Neutrophil (primary cell): ENCODE measurements around the gene TAF1.
"Not testable (repeated sequence)": the region's sequence is repeated elsewhere in the genome, so short reads cannot be mapped to it uniquely, and the experiment has no call there.

ENCODE experiments used
- H3K27ac ChIP-seq: fragments of 200-600 bp; sonication (generic); 2 replicates; pipeline ENCODE4 v1.5.1; 2016; ENCODE audit warnings: mild to moderate bottlenecking, moderate library complexity
- H3K27me3 ChIP-seq: fragments of 200-600 bp; sonication (generic); 2 replicates; pipeline ENCODE4 v1.6.0; 2016; ENCODE audit warnings: mild to moderate bottlenecking
- H3K36me3 ChIP-seq: fragments of 200-600 bp; sonication (generic); 2 replicates; pipeline ENCODE4 v1.5.1; 2017
- H3K4me1 ChIP-seq, 2 experiments: fragments of 200-600 bp in 1 of 2; sonication (generic) in 1 of 2; 1 replicate in 1 of 2; 2 replicates in 1 of 2; pipeline versions ENCODE4 v1.5.1 to v1.6.1; 2013 to 2016; ENCODE audit warnings: low read depth in 1 of 2, low read length in 1 of 2, mild to moderate bottlenecking in 1 of 2, moderate library complexity in 1 of 2; ENCODE audit not compliant: control insufficient read depth in 1 of 2, insufficient read depth in 1 of 2
- H3K4me3 ChIP-seq, 2 experiments: fragments of 200-600 bp in 1 of 2; sonication (generic) in 1 of 2; 1 replicate in 1 of 2; 2 replicates in 1 of 2; pipeline ENCODE4 v1.5.1; 2013 to 2016; ENCODE audit warnings: low read depth in 1 of 2, low read length in 1 of 2, mild to moderate bottlenecking in 1 of 2, moderate library complexity in 1 of 2
- H3K9me3 ChIP-seq: fragments of 200-600 bp; sonication (generic); 2 replicates; pipeline ENCODE4 v1.5.1; 2016
- CTCF ChIP-seq: fragments of 200-600 bp; sonication (generic); IDR thresholded peaks from 2 replicates; pipeline ENCODE4 v1.5.1; 2016; ENCODE audit warnings: antibody characterized with exemption

Gene TAF1

GRCh38 chrX:71378732-71379131, 12.6 kb downstream of the TAF1 start:
- Histone ChIP-seq H3K4me1 (no peaks in the 10 kb centered on the region), H3K27ac (no peak overlapping the region), H3K4me3 (no peak overlapping the region), H3K9me3 (no peaks in the 10 kb centered on the region), H3K27me3 (no peaks in the 10 kb centered on the region), H3K36me3 (peaks cover 93% of the 10 kb centered on the region)
- no peak for TF ChIP-seq CTCF

GRCh38 chrX:71391725-71392124, 25.6 kb downstream of the TAF1 start:
- not testable (repeated sequence) for H3K4me1 ChIP-seq, H3K27me3 ChIP-seq, H3K9me3 ChIP-seq, H3K4me3 ChIP-seq, H3K27ac ChIP-seq
- H3K36me3 ChIP-seq = peaks cover 91% of the 10 kb centered on the region

GRCh38 chrX:71393919-71394318, 27.8 kb downstream of the TAF1 start:
- H3K4me1 ChIP-seq = no peaks in the 10 kb centered on the region
- peaks cover 94% of the 10 kb centered on the region for H3K36me3 ChIP-seq
- H3K9me3 ChIP-seq = no peaks in the 10 kb centered on the region
- H3K27me3 ChIP-seq = no peaks in the 10 kb centered on the region
- H3K4me3 ChIP-seq = no peak overlapping the region
- TF ChIP-seq CTCF = no peak
- no peak overlapping the region for H3K27ac ChIP-seq

- H3K9me3 ChIP-seq = no peaks in the 10 kb centered on the region
- no peak overlapping the region for H3K27ac ChIP-seq
- TF ChIP-seq CTCF = no peak
- H3K27me3 ChIP-seq = no peaks in the 10 kb centered on the region
- H3K36me3 ChIP-seq = peaks cover 94% of the 10 kb centered on the region
- H3K4me3 ChIP-seq = no peak overlapping the region
- no peaks in the 10 kb centered on the region for H3K4me1 ChIP-seq
These were observed 30.4 kb downstream of the TAF1 start for GRCh38 chrX:71396576-71396975.

- no peak overlapping the region for H3K4me3 ChIP-seq
- peaks cover 68% of the 10 kb centered on the region for H3K36me3 ChIP-seq
- no peaks in the 10 kb centered on the region for H3K4me1 ChIP-seq
- H3K27me3 ChIP-seq = no peaks in the 10 kb centered on the region
- TF ChIP-seq CTCF = no peak
- no peak overlapping the region for H3K27ac ChIP-seq
- no peaks in the 10 kb centered on the region for H3K9me3 ChIP-seq
These were observed 34.6 kb downstream of the TAF1 start for GRCh38 chrX:71400710-71401109.

- H3K4me1 ChIP-seq, H3K9me3 ChIP-seq, H3K27me3 ChIP-seq, H3K27ac ChIP-seq, H3K4me3 ChIP-seq: not testable (repeated sequence)
- H3K36me3 ChIP-seq = peaks cover 31% of the 10 kb centered on the region
These were observed 50.1 kb downstream of the TAF1 start for GRCh38 chrX:71416260-71416659.

- no peak overlapping the region for H3K4me3 ChIP-seq
- no peak overlapping the region for H3K27ac ChIP-seq
- H3K27me3 ChIP-seq = no peaks in the 10 kb centered on the region
- no peak for TF ChIP-seq CTCF
- peaks cover 46% of the 10 kb centered on the region for H3K36me3 ChIP-seq
- no peaks in the 10 kb centered on the region for H3K9me3 ChIP-seq
- no peaks in the 10 kb centered on the region for H3K4me1 ChIP-seq
These were observed 54.5 kb downstream of the TAF1 start for GRCh38 chrX:71420686-71421085.
